ENCODE measurements around the gene NFATC2. TPM values are rescaled to one million over a fixed set of nuclear protein-coding genes. Genes with fewer than 3 reads are reported as not detected.

Gene NFATC2
- total RNA-seq, 2 experiments from 2014 or later = 15.7 to 17.4 TPM

DNA sequence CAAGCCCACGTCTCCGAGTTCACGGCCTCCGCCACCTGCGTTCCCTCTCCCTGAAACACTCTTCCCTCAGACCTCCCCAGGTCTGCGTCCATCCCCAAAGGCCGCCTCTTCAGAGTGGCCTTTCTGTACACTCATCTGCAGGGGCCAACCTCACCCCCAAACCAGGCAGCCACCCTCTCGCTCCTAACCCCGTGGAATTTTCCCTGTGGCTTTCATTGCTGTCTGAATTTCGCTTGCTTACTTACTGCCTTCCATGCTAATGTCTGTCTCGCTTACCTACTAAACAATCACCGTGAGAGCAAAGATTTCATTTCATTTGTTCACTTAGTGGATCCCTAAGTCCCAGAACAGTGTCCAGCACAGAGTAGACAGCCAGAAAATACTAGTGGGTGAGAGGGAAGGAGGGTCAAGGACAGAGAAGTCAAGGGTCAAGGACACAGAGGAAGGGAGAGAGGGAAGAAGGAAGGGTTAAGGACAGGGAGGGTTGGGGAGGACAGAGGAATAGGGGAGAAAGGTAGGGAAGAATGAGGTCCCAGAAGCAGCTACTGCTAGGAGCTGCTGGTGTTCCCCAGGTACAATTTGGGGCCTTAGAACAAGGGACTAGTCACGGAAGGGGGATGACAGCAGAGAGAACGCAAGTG lies 114.7 kb downstream of the NFATC2 start:
- H3K4me1 Mint-ChIP-seq (ENCODE audit: low read depth) = peaks cover 44% of the 10 kb centered on the region
- H3K4me3 Mint-ChIP-seq = no peak overlapping the region
- no peaks in the 10 kb centered on the region for H3K9me3 Mint-ChIP-seq
- H3K27ac Mint-ChIP-seq = no peak overlapping the region
- CTCF ChIA-PET = no interaction called here
- H3K27me3 Mint-ChIP-seq (ENCODE audit: low read depth) = no peaks in the 10 kb centered on the region
- DNase-seq = no peak
- peaks cover 25% of the 10 kb centered on the region for H3K36me3 Mint-ChIP-seq (ENCODE audit: low read depth)
- intact Hi-C loops (cut with micrococcal nuclease) = no loop called here

- intact Hi-C loops (cut with micrococcal nuclease) = no loop called here
- no peak overlapping the region for H3K27ac Mint-ChIP-seq
- no peak overlapping the region for H3K4me3 Mint-ChIP-seq
- no peaks in the 10 kb centered on the region for H3K27me3 Mint-ChIP-seq (ENCODE audit: low read depth)
- DNase-seq = no peak
- H3K9me3 Mint-ChIP-seq = no peaks in the 10 kb centered on the region
- CTCF ChIA-PET = no interaction called here
- peaks cover 46% of the 10 kb centered on the region for H3K4me1 Mint-ChIP-seq (ENCODE audit: low read depth)
- H3K36me3 Mint-ChIP-seq (ENCODE audit: low read depth) = peaks cover 23% of the 10 kb centered on the region
Observed at GRCh38 chr20:51426718-51427650, 115.5 kb downstream of the NFATC2 start.

DNA sequence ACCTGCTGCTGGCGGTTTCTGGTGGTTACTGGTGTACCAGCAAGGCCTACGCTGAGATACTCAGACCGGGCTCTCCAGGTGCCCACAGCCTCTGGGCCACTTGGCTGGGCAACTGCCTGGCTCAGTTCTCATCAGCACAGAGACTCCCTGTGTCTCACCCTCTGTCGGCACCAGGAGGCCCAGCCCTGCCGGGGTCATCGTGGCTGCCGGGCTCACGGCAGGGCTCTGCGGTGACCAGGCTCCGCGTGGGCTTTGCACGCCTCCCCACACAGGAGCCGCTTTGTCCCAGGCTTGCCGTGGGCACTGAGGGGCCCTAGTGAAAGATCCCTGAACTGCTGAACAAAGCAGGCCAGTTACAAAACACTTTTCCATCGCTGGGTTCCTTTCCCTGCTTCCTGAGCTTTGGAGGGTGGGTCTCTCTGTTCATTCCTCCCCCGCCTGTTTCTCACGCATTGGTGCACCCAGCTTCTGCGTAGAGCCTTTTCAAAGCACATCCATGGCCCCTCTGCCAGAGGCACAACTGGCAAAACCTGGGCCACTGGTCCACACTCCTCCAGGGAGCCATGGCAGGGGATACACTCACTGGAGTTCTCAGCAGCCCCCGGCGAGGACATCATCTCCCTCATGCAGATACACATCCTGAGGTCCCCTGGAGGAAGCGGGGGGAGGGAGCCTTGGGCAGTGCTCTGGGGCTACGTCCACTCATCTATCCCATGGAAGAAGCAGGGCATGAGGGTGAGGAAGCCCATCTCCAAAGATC lies 117.0 kb downstream of the NFATC2 start:
- peaks cover 29% of the 10 kb centered on the region for H3K36me3 Mint-ChIP-seq (ENCODE audit: low read depth)
- intact Hi-C loops (cut with micrococcal nuclease) = no loop called here
- no peaks in the 10 kb centered on the region for H3K27me3 Mint-ChIP-seq (ENCODE audit: low read depth)
- H3K4me1 Mint-ChIP-seq (ENCODE audit: low read depth) = peaks cover 41% of the 10 kb centered on the region
- H3K4me3 Mint-ChIP-seq = no peak overlapping the region
- DNase-seq = no peak
- CTCF ChIA-PET = no interaction called here
- H3K9me3 Mint-ChIP-seq = no peaks in the 10 kb centered on the region
- H3K27ac Mint-ChIP-seq = no peak overlapping the region

- Mint-ChIP-seq H3K36me3 (ENCODE audit: low read depth) (peaks cover 33% of the 10 kb centered on the region), H3K27me3 (ENCODE audit: low read depth) (no peaks in the 10 kb centered on the region), H3K4me1 (ENCODE audit: low read depth) (peaks cover 41% of the 10 kb centered on the region), H3K27ac (peak overlapping the region; percentile 41), H3K9me3 (no peaks in the 10 kb centered on the region), H3K4me3 (no peak overlapping the region)
- intact Hi-C loops (cut with micrococcal nuclease) = loop anchor here (5.0 kb wide), 1 partner anchor 37 kb away; no protein-coding TSS in a partner anchor
- DNase-seq = no peak
- CTCF ChIA-PET = interaction anchor here (0.7 to 1.1 kb wide), 2 partner anchors 24 to 88 kb away, joined by 3 read pairs; no protein-coding TSS in a partner anchor
Observed at GRCh38 chr20:51424270-51425117, 118.0 kb downstream of the NFATC2 start.

DNA sequence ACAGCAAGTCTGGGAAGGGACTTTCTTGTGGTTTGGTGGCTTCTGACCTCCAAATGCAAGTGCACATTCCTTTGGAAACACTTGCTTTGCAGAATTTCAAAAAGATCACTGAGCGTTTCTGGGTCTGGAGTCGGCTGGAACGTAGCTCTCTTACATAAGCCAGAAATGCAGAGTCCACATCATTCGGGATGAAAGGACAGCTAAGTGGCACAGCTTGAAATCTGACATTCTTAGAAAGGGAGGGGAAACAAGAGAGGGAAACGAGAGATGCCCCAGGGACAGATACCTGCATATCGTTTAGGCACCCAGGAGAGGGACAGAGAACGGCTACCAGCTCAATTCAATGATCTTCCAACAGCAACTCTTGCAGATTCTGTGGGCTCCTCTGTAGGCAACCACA lies 118.7 kb downstream of the NFATC2 start:
- Mint-ChIP-seq H3K4me3 (no peak overlapping the region), H3K36me3 (ENCODE audit: low read depth) (peaks cover 29% of the 10 kb centered on the region), H3K9me3 (no peaks in the 10 kb centered on the region), H3K27me3 (ENCODE audit: low read depth) (no peaks in the 10 kb centered on the region), H3K4me1 (ENCODE audit: low read depth) (peaks cover 42% of the 10 kb centered on the region), H3K27ac (peak overlapping the region; percentile 41)
- CTCF ChIA-PET = interaction anchor here (0.7 to 1.1 kb wide), 4 partner anchors 23 to 88 kb away, joined by 3 to 4 read pairs (median 3); no protein-coding TSS in a partner anchor
- DNase-seq = no peak
- intact Hi-C loops (cut with micrococcal nuclease) = loop anchor here (2.0 to 5.0 kb wide), 3 partner anchors 37 to 117 kb away; no protein-coding TSS in a partner anchor

DNA sequence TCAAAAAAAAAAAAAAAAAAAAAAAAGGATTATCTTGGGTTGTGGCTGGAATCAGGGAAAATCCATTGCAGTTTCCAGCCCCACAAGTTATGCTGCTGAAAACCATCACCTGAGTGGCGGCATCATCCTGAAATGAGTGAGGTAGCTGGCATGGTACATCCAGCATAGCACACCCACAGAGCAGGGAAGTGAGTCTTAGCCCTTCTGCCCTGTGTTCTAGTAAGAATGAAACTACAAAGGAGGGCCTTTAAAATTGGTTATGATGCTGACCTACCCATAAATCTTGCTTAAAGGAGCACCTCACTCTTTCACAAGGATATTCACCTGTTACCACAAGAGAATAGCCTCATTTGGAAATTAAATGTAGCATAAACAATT lies 119.2 kb downstream of the NFATC2 start:
- DNase-seq = peak; percentile 44
- H3K27ac Mint-ChIP-seq = no peak overlapping the region
- no peak overlapping the region for H3K4me3 Mint-ChIP-seq
- intact Hi-C loops (cut with micrococcal nuclease) = loop anchor here (2.0 to 5.0 kb wide), 3 partner anchors 36 to 118 kb away; no protein-coding TSS in a partner anchor
- peaks cover 42% of the 10 kb centered on the region for H3K4me1 Mint-ChIP-seq (ENCODE audit: low read depth)
- H3K9me3 Mint-ChIP-seq = no peaks in the 10 kb centered on the region
- peaks cover 29% of the 10 kb centered on the region for H3K36me3 Mint-ChIP-seq (ENCODE audit: low read depth)
- CTCF ChIA-PET = interaction anchor here (0.7 to 1.2 kb wide), 8 partner anchors 19 to 171 kb away, joined by 3 to 4 read pairs (median 3); no protein-coding TSS in a partner anchor
- H3K27me3 Mint-ChIP-seq (ENCODE audit: low read depth) = no peaks in the 10 kb centered on the region

DNA sequence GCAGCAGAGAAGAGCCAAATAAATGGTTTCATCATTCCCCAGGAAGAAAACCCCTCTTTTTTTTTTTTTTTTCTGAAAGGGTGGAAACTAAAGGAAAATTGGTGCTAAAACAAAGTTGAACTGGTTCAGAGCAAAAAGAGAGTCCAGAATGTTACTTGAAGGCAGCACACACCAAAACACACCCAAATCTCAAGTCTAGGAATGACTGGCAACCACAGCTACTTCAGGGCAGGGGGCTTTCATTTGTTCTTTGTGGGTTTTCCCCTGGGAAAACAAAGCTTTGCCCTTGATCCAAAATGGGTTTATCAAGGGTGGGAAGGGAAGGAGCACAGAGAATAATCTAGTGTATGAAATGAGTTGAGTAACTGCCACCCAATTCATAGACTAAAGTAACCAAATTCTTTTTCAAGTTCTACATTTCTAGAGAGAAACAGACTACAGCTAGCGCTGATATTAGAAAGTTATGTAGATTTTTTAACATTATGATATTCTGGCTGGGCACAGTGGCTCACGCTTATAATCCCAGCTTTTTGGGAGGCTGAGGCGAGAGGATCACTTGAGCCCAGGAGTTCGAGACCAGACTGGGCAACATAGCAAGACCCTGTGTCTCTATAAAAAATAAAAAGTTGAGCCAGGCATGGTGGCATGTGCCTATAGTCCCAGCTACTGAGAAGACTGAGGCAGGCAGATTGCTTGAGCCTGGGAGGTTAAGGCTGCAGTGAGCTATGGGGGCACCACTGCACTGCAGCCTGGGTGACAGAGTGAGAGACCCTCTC lies 119.8 kb downstream of the NFATC2 start:
- intact Hi-C loops (cut with micrococcal nuclease) = loop anchor here (1.0 to 5.0 kb wide), 5 partner anchors 22 to 118 kb away; no protein-coding TSS in a partner anchor
- H3K4me1 Mint-ChIP-seq (ENCODE audit: low read depth) = peaks cover 42% of the 10 kb centered on the region
- CTCF ChIA-PET = interaction anchor here (0.7 to 1.2 kb wide), 7 partner anchors 19 to 174 kb away, joined by 3 to 4 read pairs (median 3); no protein-coding TSS in a partner anchor
- H3K36me3 Mint-ChIP-seq (ENCODE audit: low read depth) = peaks cover 29% of the 10 kb centered on the region
- no peaks in the 10 kb centered on the region for H3K27me3 Mint-ChIP-seq (ENCODE audit: low read depth)
- no peak overlapping the region for H3K4me3 Mint-ChIP-seq
- no peaks in the 10 kb centered on the region for H3K9me3 Mint-ChIP-seq
- H3K27ac Mint-ChIP-seq = peak overlapping the region; percentile 46
- DNase-seq = peak; percentile 38

DNA sequence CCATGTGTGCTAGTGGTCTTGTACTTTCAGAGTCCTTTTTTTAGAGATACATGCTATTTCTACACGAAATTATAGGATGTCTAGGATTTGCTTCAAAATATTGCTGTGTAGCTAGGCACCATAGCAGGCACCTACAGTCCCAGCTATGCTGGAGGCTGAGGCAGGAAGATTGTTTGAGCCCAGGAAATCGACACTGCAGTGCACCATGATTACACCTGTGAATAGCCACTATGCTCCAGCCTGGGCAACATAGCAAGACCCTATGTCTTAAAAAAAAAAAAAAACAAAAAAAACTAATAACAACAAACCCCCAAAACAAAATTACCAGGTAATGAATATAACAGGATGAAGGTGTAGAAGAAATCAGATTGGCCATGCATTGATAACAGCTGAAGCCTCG lies 121.7 kb downstream of the NFATC2 start:
- Mint-ChIP-seq H3K36me3 (ENCODE audit: low read depth) (peaks cover 33% of the 10 kb centered on the region), H3K4me1 (ENCODE audit: low read depth) (peaks cover 53% of the 10 kb centered on the region), H3K27me3 (ENCODE audit: low read depth) (no peaks in the 10 kb centered on the region), H3K4me3 (no peak overlapping the region), H3K27ac (no peak overlapping the region), H3K9me3 (no peaks in the 10 kb centered on the region)
- CTCF ChIA-PET = no interaction called here
- no peak for DNase-seq
- intact Hi-C loops (cut with micrococcal nuclease) = loop anchor here (5.0 kb wide), 1 partner anchor 34 kb away; no protein-coding TSS in a partner anchor

GRCh38 chr20:51420111-51420510 lies 122.4 kb downstream of the NFATC2 start:
- peaks cover 56% of the 10 kb centered on the region for H3K4me1 Mint-ChIP-seq (ENCODE audit: low read depth)
- no peaks in the 10 kb centered on the region for H3K27me3 Mint-ChIP-seq (ENCODE audit: low read depth)
- no peaks in the 10 kb centered on the region for H3K9me3 Mint-ChIP-seq
- no peak overlapping the region for H3K4me3 Mint-ChIP-seq
- no peak for DNase-seq
- CTCF ChIA-PET = no interaction called here
- peaks cover 37% of the 10 kb centered on the region for H3K36me3 Mint-ChIP-seq (ENCODE audit: low read depth)
- no peak overlapping the region for H3K27ac Mint-ChIP-seq
- intact Hi-C loops (cut with micrococcal nuclease) = loop anchor here (5.0 kb wide), 1 partner anchor 33 kb away; no protein-coding TSS in a partner anchor

DNA sequence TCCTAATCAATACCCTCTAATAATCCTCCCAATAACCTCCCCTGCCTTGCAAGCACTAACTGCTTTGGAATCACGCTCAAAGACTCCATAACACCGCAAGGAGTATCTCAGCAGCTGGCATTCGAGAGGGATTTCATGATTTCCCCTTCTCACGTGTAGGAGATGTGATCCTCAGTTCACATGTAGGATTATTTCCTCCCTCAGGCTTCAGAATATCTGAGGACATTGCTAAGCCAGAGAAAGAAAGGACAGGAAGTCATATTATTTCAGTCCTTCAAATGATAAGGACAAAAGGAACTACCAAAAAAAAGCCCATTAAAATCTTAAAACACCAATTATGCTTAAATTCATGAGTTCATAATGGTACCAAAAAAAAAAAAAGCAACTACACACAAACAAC lies 122.9 kb downstream of the NFATC2 start:
- no peak for DNase-seq
- intact Hi-C loops (cut with micrococcal nuclease) = loop anchor here (5.0 kb wide), 1 partner anchor 32 kb away; no protein-coding TSS in a partner anchor
- no peak overlapping the region for H3K27ac Mint-ChIP-seq

More for the DNA sequence above, 122.9 kb downstream of the NFATC2 start:
- no peaks in the 10 kb centered on the region for H3K9me3 Mint-ChIP-seq
- peaks cover 52% of the 10 kb centered on the region for H3K4me1 Mint-ChIP-seq (ENCODE audit: low read depth)
- peaks cover 35% of the 10 kb centered on the region for H3K36me3 Mint-ChIP-seq (ENCODE audit: low read depth)
- H3K4me3 Mint-ChIP-seq = no peak overlapping the region
- H3K27me3 Mint-ChIP-seq (ENCODE audit: low read depth) = no peaks in the 10 kb centered on the region
- CTCF ChIA-PET = interaction anchor here (0.6 kb wide), 1 partner anchor 20 kb away, joined by 3 read pairs; no protein-coding TSS in a partner anchor
